ENCODE results near the gene SBK3. TPM values are rescaled to one million over a fixed set of nuclear protein-coding genes. Genes with fewer than 3 reads are reported as not detected.

SBK3 gene
- total RNA-seq, 4 donors from 2014 or later: 0.40 TPM; not detected in 2

- Histone ChIP-seq H3K9me3 (no peaks in the 10 kb centered on the region), H3K4me1 (peaks cover 0 to 34% (median 0%) of the 10 kb centered on the region in 3 donors), H3K36me3 (no peaks in the 10 kb centered on the region), H3K4me3 (no peak overlapping the region), H3K27me3 (peaks cover 56% of the 10 kb centered on the region), H3K27ac (no peak overlapping the region)
- no peak for TF ChIP-seq POLR2AphosphoS5 (IDR thresholded peaks at IDR 0.05)
- TF ChIP-seq, protein P1, sequence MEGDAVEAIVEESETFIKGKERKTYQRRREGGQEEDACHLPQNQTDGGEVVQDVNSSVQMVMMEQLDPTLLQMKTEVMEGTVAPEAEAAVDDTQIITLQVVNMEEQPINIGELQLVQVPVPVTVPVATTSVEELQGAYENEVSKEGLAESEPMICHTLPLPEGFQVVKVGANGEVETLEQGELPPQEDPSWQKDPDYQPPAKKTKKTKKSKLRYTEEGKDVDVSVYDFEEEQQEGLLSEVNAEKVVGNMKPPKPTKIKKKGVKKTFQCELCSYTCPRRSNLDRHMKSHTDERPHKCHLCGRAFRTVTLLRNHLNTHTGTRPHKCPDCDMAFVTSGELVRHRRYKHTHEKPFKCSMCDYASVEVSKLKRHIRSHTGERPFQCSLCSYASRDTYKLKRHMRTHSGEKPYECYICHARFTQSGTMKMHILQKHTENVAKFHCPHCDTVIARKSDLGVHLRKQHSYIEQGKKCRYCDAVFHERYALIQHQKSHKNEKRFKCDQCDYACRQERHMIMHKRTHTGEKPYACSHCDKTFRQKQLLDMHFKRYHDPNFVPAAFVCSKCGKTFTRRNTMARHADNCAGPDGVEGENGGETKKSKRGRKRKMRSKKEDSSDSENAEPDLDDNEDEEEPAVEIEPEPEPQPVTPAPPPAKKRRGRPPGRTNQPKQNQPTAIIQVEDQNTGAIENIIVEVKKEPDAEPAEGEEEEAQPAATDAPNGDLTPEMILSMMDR (IDR thresholded peaks at IDR 0.05): no peak
- no peak for TF ChIP-seq EP300 (IDR thresholded peaks at IDR 0.05)
- TF ChIP-seq POLR2A (IDR thresholded peaks at IDR 0.05): no peak
- 77 to 89% methylated on average over 3 of the region's 5 CpGs for WGBS, 2 donors (ENCODE audit: low coverage in 1 of 2)
- no peak for ATAC-seq
These were observed 1.8 kb downstream of the SBK3 start for GRCh38 chr19:55543567-55543966.

- Histone ChIP-seq H3K27ac (no peak overlapping the region), H3K27me3 (peaks cover 45% of the 10 kb centered on the region), H3K4me1 (peaks cover 0 to 29% (median 0%) of the 10 kb centered on the region in 3 donors), H3K4me3 (no peak overlapping the region), H3K9me3 (no peaks in the 10 kb centered on the region), H3K36me3 (no peaks in the 10 kb centered on the region)
- no peak for TF ChIP-seq POLR2AphosphoS5 (IDR thresholded peaks at IDR 0.05)
- TF ChIP-seq POLR2A (IDR thresholded peaks at IDR 0.05): no peak
- TF ChIP-seq EP300 (IDR thresholded peaks at IDR 0.05): no peak
- TF ChIP-seq, protein P1 (IDR thresholded peaks at IDR 0.05): no peak
- 76 to 80% methylated on average over 6 to 7 of the region's 7 CpGs for WGBS, 2 donors (ENCODE audit: low coverage in 1 of 2)
- no peak for ATAC-seq
These were observed 3.0 kb downstream of the SBK3 start for GRCh38 chr19:55542292-55542855.

- Histone ChIP-seq H3K36me3 (no peaks in the 10 kb centered on the region), H3K27ac (no peak overlapping the region), H3K9me3 (no peaks in the 10 kb centered on the region), H3K4me1 (peaks cover 0 to 16% (median 0%) of the 10 kb centered on the region in 3 donors), H3K27me3 (peaks cover 42% of the 10 kb centered on the region), H3K4me3 (no peak overlapping the region)
- no CpG with 5 or more reads among the region's 19 CpGs for WGBS, 2 donors (ENCODE audit: low coverage in 1 of 2)
- TF ChIP-seq POLR2A (IDR thresholded peaks at IDR 0.05) (no peak), POLR2AphosphoS5 (IDR thresholded peaks at IDR 0.05) (no peak), EP300 (IDR thresholded peaks at IDR 0.05) (no peak)
- TF ChIP-seq, protein P1 (IDR thresholded peaks at IDR 0.05): no peak
- no peak for ATAC-seq
These were observed 4.3 kb downstream of the SBK3 start for GRCh38 chr19:55541091-55541490.

DNA sequence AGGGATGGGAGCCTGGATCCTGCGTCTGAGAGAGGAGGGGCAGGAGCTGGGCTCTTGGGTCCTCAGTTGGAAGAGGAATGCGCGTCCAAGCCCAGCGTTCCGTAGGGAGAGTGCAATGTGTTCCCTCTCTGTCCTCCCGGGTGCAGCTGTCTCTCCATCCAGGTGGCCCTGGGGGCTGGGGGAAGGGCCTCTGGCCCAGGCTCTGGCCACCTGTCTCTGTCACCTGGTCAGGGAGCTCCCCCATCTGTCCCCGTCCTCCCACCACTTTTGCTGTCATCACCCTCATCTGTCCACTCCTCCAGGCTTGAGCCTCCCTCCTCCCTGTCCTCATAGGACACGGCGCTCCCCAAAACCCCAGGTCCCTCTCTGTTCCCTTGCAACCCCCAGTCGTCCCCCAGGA lies 4.7 kb downstream of the SBK3 start:
- Histone ChIP-seq H3K27me3 (peaks cover 42% of the 10 kb centered on the region), H3K36me3 (no peaks in the 10 kb centered on the region), H3K4me3 (no peak overlapping the region), H3K27ac (no peak overlapping the region), H3K4me1 (peaks cover 0 to 11% (median 0%) of the 10 kb centered on the region in 3 donors), H3K9me3 (no peaks in the 10 kb centered on the region)
- TF ChIP-seq, protein P1 (IDR thresholded peaks at IDR 0.05): no peak
- ATAC-seq: no peak
- 36% methylated on average over 5 of the region's 10 CpGs; no CpG with 5 or more reads in 1 of the 2 donors for WGBS, 2 donors (ENCODE audit: low coverage in 1 of 2)

Measured in gastroesophageal sphincter (tissue), 4 donors.